Inflammatory macrophage (primary cell): Measurements from ENCODE around the gene PEMT.

Source experiments
- DNase-seq, 2 donors: peaks; one replicate each; pipeline ENCODE4 v3.0.0-alpha.2; 2020 to 2022
- total RNA-seq, 18 experiments: gene quantifications; one replicate each; lab custom pipeline; 2026; ENCODE audit warnings: mixed read lengths in 6 of 18, inconsistent platforms in 2 of 18; lab: John Stamatoyannopoulos, UW

Gene PEMT
- total RNA-seq = 5.7 to 15.6 (median 9.0) reads per million in 18 experiments

DNA sequence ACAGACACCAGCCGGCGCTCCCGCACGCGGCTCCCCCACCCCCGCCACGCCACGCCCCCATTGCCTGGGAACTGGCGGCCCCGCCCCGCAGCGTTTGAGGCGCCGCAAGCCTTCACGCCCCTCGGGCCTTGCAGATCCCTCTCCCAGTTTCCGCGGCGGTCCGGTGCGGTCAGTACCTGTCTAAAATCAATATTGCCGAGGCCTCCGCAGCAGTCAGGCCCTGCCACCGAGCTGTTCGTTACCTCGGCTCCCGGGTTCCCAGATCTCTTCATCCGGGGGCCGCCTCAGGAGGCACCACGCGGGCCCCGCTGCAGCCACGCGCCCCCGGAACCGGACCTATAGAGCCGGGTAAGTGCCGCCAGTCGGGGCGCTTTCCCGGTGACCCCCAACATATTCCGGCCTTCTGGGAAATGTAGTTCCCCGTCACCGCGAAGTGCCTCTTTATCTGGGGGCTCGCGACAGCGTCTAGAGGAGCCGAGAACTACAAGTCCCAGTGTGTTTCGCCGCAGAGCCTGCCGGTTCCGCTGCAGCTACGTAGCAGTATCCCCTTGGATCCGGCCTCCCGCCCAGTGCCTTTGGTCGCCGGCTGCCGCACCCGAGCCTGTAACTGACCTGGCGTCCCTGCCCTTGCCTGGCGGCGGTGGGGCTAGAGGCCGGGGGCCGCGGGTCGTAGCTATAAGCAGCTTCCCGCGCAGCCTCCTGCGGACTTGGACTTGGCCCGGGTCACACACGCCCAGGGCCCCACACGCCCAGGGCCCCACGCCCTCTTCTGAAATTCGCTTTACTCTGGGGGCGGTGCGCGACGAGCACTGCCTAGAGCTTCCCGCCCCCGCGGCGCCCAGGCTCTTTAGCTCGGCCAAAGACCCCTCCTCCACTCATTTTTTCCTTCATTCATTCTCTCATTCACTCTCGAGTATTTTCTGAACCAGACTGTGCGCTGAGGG is at the start of gene PEMT:
TSS of gene PEMT (minus strand) at position 354 of the 944 bp plus-strand sequence. CDS start at position 272, 82 bp downstream.
- peak; percentile 99 for DNase-seq

GRCh38 chr17:17639661-17640270 is 48.3 kb upstream of the PEMT start:
- DNase-seq = peak; percentile 70 to 76

- DNase-seq = peak; percentile 37 to 41
Measured at GRCh38 chr17:17638467-17638866, 47.0 kb upstream of the PEMT start.

DNA sequence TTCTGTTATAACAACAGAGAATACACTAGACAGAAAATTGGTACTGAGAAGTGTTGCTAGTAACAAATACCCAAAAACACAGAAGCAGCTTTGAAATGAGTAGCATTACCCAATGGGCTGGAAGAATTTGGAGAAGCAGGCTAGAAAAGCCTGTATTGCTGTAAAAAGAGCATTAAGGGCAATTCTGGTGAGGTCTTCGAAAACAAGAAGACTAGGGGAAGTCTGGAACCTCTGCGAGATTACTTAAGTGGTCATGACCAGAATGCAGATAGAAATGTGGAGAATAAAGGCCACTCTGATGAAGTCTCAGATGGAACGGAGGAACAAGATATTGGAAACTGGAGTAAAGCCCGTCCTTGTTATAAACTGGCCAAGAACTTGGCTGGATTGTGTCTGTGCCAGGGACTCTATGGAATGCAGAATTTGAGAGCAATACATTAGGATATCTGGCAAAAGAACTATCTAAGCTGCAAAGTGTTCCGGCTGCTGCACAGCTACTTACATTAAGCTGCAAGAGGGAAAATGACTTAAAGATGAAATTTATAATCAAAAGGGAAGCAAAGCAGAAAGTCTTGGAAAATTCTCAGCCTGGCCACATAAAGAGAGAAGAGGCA is 44.9 kb upstream of the PEMT start:
- peak; percentile 62 to 81 for DNase-seq

GRCh38 chr17:17635537-17636271 is 44.2 kb upstream of the PEMT start:
- peak; percentile 75 to 87 for DNase-seq

DNA sequence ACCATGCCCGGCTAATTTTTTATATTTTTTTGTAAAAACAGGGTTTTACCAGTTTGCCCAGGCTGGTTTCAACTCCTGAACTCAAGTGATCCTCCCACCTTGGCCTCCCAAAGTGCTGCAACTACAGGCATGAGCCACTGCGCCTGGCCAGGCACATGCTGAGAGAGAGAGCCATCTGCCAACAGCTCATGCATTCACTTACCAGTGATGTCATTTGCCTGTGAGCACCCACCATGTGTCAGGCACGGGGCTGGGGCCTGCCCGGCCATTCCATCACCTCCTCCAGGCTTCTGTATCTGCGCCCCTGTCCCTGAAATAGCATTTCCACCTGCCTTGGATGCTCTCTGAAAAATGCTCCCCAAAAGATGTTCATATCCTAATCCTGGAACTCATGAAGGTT is 43.6 kb upstream of the PEMT start:
- DNase-seq = no peak

GRCh38 chr17:17633310-17633709 is 41.8 kb upstream of the PEMT start:
- DNase-seq = no peak

DNA sequence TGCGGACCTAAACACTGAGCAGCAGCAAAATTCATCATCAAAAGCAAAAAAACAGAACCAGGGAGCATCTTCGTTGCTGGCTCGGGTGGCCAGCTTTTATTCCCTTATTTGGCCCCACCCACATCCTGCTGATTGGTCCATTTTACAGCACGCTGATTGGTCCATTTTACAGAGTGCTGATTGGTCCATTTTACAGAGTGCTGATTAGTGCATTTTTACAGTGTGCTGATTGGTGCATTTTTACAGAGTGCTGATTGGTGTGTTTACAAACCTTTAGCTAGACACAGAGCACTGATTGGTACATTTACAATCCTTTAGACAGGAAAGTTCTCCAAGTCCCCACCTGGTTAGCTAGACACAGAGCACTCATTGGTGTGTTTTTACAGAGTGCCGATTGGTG is 41.2 kb upstream of the PEMT start:
- DNase-seq = peak; percentile 28 to 43

- DNase-seq = no peak
Measured at GRCh38 chr17:17628388-17629008, 37.0 kb upstream of the PEMT start.

DNA sequence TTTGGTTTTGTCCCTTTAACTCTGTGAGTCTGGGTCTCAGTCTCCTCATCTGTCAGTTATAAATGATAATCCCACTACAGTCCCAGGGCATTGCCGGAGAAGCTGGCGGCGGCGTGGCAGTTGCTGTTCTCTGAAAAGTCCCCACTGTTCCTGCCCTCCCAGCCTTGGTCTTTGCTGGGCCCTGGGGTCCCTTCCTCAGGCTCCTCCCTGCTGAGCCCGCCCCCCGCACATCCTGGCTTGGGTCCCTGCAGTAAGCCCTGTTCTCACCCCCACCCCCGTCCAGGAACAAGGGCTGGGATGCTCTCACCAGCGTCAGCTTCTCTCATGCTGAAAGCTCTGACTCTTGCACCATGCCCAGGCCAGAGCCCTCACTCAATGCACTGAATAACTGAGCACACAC is 35.3 kb upstream of the PEMT start:
- DNase-seq = no peak

DNA sequence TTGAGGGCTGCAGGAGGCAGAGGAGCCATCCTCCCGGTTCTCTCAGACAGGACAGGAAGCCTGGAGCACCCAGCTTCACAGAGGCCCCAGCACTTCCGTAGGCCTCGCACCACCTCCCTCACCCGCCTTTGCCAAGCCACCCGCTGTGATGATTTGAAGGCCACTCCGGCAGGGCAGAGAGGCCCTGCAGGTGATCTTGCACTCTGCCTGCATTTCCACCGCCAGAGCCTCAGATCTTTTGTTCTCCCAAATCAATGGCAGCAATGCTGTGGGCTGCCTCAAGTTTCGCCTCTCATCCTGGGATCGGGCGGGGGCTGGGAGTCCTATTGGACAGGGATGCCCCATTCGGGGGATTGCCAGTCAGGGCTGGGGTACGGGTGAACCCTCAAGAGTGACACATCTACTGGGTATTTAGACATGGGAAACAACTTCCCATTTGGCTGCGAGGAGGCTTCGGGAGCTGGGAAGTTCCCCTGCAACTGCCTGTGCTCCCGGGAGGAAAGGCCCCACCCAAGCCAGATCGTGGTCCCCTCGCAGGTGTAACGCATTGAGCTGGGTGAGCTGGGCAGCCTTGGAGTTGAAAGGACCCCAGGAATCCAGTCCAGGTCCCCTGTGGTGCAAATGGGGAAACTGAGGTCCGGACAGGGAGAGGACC is 34.8 kb upstream of the PEMT start:
- DNase-seq = no peak

DNA sequence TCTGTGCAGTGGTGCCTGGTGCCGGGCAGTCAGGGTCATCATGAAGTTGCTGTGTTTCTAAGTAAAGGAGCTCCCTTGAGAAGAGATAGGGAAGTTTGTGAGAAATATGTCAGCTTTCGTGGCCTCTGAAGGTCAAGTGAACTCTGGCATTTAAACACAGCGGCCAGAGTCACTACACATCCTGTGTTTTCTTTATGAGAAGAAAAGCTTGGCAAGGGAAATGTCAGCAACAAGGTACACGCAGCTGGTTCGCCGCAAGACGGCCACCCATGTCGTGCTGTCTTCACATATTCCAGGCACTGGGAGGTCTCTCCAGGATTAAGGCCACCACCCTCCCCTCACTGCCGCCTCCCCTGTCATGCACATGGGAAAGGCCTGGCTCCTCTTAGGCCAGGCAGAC is 33.2 kb upstream of the PEMT start:
- peak; percentile 14 to 23 for DNase-seq

DNA sequence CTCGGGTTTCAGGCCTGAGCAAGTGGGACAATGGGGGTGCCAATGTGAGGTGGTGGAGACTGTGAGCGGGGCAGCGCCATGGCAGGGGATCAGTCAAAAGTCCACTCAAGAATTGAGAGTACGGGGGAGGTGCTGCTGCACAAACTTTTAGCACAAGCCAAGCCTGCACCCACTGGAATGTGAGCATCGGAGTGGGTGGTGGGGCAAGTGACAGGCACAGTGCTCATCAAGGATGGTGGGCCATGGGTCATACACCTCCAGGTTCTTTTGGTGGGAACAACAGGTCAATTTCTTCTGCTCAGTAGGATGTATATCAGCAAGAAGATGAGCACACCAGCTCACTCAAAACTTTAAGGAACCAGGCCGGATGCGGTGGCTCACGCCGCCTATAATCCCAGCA is 32.4 kb upstream of the PEMT start:
- no peak for DNase-seq

DNA sequence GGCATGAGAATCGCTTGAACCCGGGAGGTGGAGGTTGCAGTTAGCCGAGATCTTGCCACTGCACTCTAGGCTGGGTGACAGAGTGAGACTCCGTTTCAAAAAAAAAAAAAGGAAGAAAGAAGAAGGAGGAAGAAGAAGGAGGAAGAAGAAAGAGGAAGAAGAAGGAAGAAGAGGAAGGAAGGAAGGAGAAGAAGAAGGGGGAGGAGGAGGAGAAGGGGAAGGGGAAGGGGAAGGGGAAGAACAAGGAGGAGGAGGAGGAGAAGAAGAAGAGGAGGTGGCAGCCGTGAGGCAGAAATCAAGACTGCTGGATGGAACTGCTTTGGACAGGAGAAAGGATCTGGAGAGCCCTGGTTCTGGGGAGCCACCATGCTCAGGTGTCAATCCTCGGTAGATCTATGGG is 29.7 kb upstream of the PEMT start:
- DNase-seq = peak; percentile 40 to 63

DNA sequence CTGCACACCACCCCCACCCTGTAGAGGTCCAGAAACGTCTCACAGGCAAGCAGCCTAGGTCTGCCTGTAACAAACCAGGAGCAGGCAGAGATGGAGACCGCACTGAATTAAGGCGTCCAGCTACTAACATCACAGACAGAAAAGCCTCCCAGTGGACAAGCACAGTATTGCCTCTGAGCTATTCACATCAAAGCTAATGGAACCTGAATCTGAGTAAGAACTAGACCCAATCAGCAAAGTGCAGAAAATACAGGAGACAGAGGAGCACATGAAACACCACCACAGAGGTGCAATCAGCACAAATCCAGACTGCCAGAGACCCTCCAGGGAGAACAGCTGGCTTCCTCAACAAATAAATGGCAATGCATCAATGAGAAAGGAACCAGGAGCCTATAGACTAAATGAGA is 22.2 kb upstream of the PEMT start:
- peak; percentile 67 to 69 for DNase-seq

DNA sequence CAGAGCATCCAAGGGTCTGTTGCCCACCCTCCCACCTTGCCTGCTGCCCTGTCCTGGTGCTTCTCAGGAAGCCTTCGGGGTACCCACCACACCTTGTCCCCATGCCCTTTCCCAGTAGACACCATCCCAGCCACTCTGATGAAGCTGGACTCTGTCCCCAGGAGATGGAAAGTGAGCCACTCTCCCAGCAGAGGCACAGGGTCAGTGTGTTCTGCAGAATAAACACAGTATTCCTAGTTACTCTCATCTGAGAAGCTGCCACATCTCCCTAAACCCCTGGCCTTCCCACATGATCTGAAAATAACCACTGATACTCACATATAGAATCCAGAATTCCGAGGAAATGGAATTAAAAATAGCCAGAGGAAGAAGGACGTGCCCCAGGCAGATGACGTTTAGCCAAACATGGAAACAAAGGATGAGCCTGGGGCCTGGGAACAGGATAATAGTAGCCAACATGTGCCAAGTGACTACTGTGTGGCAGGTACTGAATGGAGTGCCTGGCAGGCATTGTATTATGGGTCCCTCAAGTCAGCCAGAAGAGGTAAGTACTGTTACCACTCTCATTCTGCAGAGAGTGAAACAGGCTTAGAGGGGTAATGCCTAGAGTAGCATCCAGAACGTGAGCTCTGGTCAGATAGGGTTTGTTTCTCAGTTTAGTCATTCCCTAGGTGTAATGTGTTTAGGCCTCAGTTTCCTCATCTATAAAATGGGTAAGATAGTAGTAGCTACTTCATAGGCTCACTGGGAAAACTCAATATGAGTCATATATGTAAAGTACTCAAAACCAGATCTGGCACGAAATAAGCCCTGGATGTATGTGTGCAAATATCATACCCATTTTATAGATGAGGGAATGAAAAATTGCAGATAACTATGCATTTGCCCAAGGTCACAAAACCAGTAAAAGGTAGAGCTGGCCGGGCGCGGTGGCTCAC is 20.8 kb upstream of the PEMT start:
- no peak for DNase-seq

DNA sequence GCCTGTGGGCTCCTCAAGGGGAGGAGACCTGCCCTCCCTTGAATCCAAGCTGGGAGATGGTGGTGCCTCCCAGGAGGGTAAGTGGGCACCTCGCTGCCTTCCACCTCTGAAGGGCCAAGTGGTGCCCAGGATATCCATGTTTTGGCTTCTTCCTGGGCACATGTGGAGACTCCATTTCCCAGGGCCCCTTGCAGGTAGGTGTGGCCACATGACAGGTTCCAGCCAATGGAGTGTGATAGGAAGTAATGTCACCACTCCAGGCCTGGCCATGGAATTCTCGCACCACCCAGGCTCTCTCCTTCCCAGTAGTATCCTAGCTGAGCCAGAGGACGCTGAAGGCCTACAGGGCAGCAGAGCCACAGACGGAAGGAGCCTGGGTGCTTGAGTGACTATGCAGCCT is 17.6 kb upstream of the PEMT start:
- no peak for DNase-seq

- DNase-seq = peak; percentile 32 to 51
Measured at GRCh38 chr17:17606416-17607000, 15.0 kb upstream of the PEMT start.

- peak; percentile 29 to 43 for DNase-seq
Measured at GRCh38 chr17:17605729-17606088, 14.2 kb upstream of the PEMT start.

- DNase-seq = peak; percentile 21 to 69
Measured at GRCh38 chr17:17605083-17605728, 13.7 kb upstream of the PEMT start.
